Skeletal muscle satellite cell (primary cell): Measurements from ENCODE around the gene GLIPR1.

Experiments
- H3K27me3 ChIP-seq: 2 replicates; pipeline ENCODE4 v1.7.0; 2013; ENCODE audit warnings: low read length; ENCODE audit not compliant: control insufficient read depth, insufficient read depth
- H3K36me3 ChIP-seq: 2 replicates; pipeline ENCODE4 v1.7.0; 2013; ENCODE audit warnings: mild to moderate bottlenecking, control low read depth, low read length; ENCODE audit not compliant: insufficient read depth
- H3K4me1 ChIP-seq: 2 replicates; pipeline ENCODE4 v1.7.0; 2013; ENCODE audit warnings: low read length; ENCODE audit not compliant: control insufficient read depth, insufficient read depth
- H3K4me2 ChIP-seq: 2 replicates; pipeline ENCODE4 v1.7.0; 2013; ENCODE audit warnings: mild to moderate bottlenecking, low read length
- H3K4me3 ChIP-seq: 2 replicates; pipeline ENCODE4 v1.7.0; 2013; ENCODE audit warnings: low read length
- H3K9ac ChIP-seq: 2 replicates; pipeline ENCODE4 v1.7.0; 2013; ENCODE audit warnings: mild to moderate bottlenecking, low read depth, low read length, moderate library complexity
- H3K9me3 ChIP-seq: replicated peaks from 2 replicates; pipeline ENCODE4 v1.7.0; 2013; ENCODE audit warnings: mild to moderate bottlenecking, control low read depth, low read length

The GLIPR1 gene

GRCh38 chr12:75525263-75525662 lies 44.7 kb downstream of the GLIPR1 start:
- Histone ChIP-seq H3K9ac (no peak overlapping the region), H3K4me1 (peaks cover 3% of the 10 kb centered on the region), H3K4me2 (no peak overlapping the region)

GRCh38 chr12:75526655-75527511 lies 46.3 kb downstream of the GLIPR1 start:
- no peak overlapping the region for H3K4me2 ChIP-seq

More at GRCh38 chr12:75525263-75525662, 44.7 kb downstream of the GLIPR1 start:
- H3K36me3 ChIP-seq: no peaks in the 10 kb centered on the region
- H3K4me3 ChIP-seq: no peak overlapping the region
- H3K27me3 ChIP-seq: no peaks in the 10 kb centered on the region
- no peaks in the 10 kb centered on the region for H3K9me3 ChIP-seq

GRCh38 chr12:75528272-75528671 lies 47.7 kb downstream of the GLIPR1 start:
- no peak overlapping the region for H3K4me2 ChIP-seq
- H3K4me3 ChIP-seq: no peak overlapping the region
- no peaks in the 10 kb centered on the region for H3K9me3 ChIP-seq
- H3K36me3 ChIP-seq: no peaks in the 10 kb centered on the region
- H3K27me3 ChIP-seq: no peaks in the 10 kb centered on the region
- peaks cover 3% of the 10 kb centered on the region for H3K4me1 ChIP-seq
- H3K9ac ChIP-seq: no peak overlapping the region

More at GRCh38 chr12:75526655-75527511, 46.3 kb downstream of the GLIPR1 start:
- Histone ChIP-seq H3K4me1 (peaks cover 3% of the 10 kb centered on the region), H3K4me3 (no peak overlapping the region), H3K9ac (peak overlapping the region; percentile 18), H3K9me3 (no peaks in the 10 kb centered on the region), H3K36me3 (no peaks in the 10 kb centered on the region), H3K27me3 (no peaks in the 10 kb centered on the region)

- Histone ChIP-seq H3K9me3 (no peaks in the 10 kb centered on the region), H3K4me3 (no peak overlapping the region), H3K27me3 (no peaks in the 10 kb centered on the region), H3K36me3 (no peaks in the 10 kb centered on the region), H3K4me2 (no peak overlapping the region), H3K4me1 (peaks cover 3% of the 10 kb centered on the region), H3K9ac (no peak overlapping the region)
Measured at GRCh38 chr12:75528692-75529091, 48.1 kb downstream of the GLIPR1 start.

- H3K4me1 ChIP-seq: peaks cover 3% of the 10 kb centered on the region
- no peak overlapping the region for H3K4me3 ChIP-seq
- H3K36me3 ChIP-seq: no peaks in the 10 kb centered on the region
- H3K9ac ChIP-seq: no peak overlapping the region
- H3K9me3 ChIP-seq: no peaks in the 10 kb centered on the region
- H3K27me3 ChIP-seq: no peaks in the 10 kb centered on the region
- no peak overlapping the region for H3K4me2 ChIP-seq
Measured at GRCh38 chr12:75529316-75529715, 48.8 kb downstream of the GLIPR1 start.

GRCh38 chr12:75529826-75530225 lies 49.3 kb downstream of the GLIPR1 start:
- Histone ChIP-seq H3K9me3 (no peaks in the 10 kb centered on the region), H3K9ac (no peak overlapping the region), H3K36me3 (no peaks in the 10 kb centered on the region), H3K4me2 (no peak overlapping the region), H3K4me1 (peaks cover 3% of the 10 kb centered on the region), H3K27me3 (no peaks in the 10 kb centered on the region), H3K4me3 (no peak overlapping the region)

- H3K4me2 ChIP-seq: no peak overlapping the region
- no peak overlapping the region for H3K9ac ChIP-seq
- H3K4me3 ChIP-seq: no peak overlapping the region
- H3K36me3 ChIP-seq: no peaks in the 10 kb centered on the region
- H3K9me3 ChIP-seq: no peaks in the 10 kb centered on the region
- H3K4me1 ChIP-seq: no peaks in the 10 kb centered on the region
- no peaks in the 10 kb centered on the region for H3K27me3 ChIP-seq
Measured at GRCh38 chr12:75533239-75533638, 52.7 kb downstream of the GLIPR1 start.

GRCh38 chr12:75539889-75540288 lies 59.3 kb downstream of the GLIPR1 start:
- H3K4me3 ChIP-seq: no peak overlapping the region
- no peaks in the 10 kb centered on the region for H3K27me3 ChIP-seq
- H3K9ac ChIP-seq: no peak overlapping the region
- no peaks in the 10 kb centered on the region for H3K4me1 ChIP-seq
- H3K9me3 ChIP-seq: no peaks in the 10 kb centered on the region
- H3K36me3 ChIP-seq: no peaks in the 10 kb centered on the region
- H3K4me2 ChIP-seq: no peak overlapping the region

- H3K9me3 ChIP-seq: no peaks in the 10 kb centered on the region
- H3K9ac ChIP-seq: no peak overlapping the region
- H3K4me2 ChIP-seq: no peak overlapping the region
- no peaks in the 10 kb centered on the region for H3K27me3 ChIP-seq
- no peaks in the 10 kb centered on the region for H3K4me1 ChIP-seq
- no peak overlapping the region for H3K4me3 ChIP-seq
- H3K36me3 ChIP-seq: no peaks in the 10 kb centered on the region
Measured at GRCh38 chr12:75542942-75543341, 62.4 kb downstream of the GLIPR1 start.

GRCh38 chr12:75543529-75543928 lies 63.0 kb downstream of the GLIPR1 start:
- Histone ChIP-seq H3K36me3 (no peaks in the 10 kb centered on the region), H3K9me3 (no peaks in the 10 kb centered on the region), H3K9ac (no peak overlapping the region), H3K4me2 (no peak overlapping the region), H3K4me3 (no peak overlapping the region), H3K27me3 (no peaks in the 10 kb centered on the region), H3K4me1 (no peaks in the 10 kb centered on the region)

- Histone ChIP-seq H3K4me3 (no peak overlapping the region), H3K9ac (no peak overlapping the region), H3K36me3 (no peaks in the 10 kb centered on the region), H3K4me1 (peaks cover 8% of the 10 kb centered on the region), H3K4me2 (no peak overlapping the region), H3K27me3 (no peaks in the 10 kb centered on the region), H3K9me3 (no peaks in the 10 kb centered on the region)
Measured at GRCh38 chr12:75545636-75546035, 65.1 kb downstream of the GLIPR1 start.

- H3K36me3 ChIP-seq: no peaks in the 10 kb centered on the region
- peaks cover 12% of the 10 kb centered on the region for H3K4me1 ChIP-seq
- no peaks in the 10 kb centered on the region for H3K27me3 ChIP-seq
- H3K4me3 ChIP-seq: no peak overlapping the region
- H3K9me3 ChIP-seq: no peaks in the 10 kb centered on the region
- H3K9ac ChIP-seq: no peak overlapping the region
- no peak overlapping the region for H3K4me2 ChIP-seq
Measured at GRCh38 chr12:75548879-75549278, 68.3 kb downstream of the GLIPR1 start.
